Hypothalamus (tissue), 51 donors: ENCODE results near the gene ARFGEF3.
A peak's percentile ranks its signal among the peaks of the same experiment; 100 is the strongest.

Source experiments
- DNase-seq, 51 donors: peaks; one replicate each; lab custom pipeline; 2025; lab: John Stamatoyannopoulos, UW

Gene ARFGEF3

GRCh38 chr6:138296381-138296780 lies 134.6 kb downstream of the ARFGEF3 start:
- DNase-seq, result no peak

- no peak for DNase-seq
Observed at GRCh38 chr6:138296786-138297185, 135.0 kb downstream of the ARFGEF3 start.

- no peak for DNase-seq
Observed at GRCh38 chr6:138297761-138298298, 136.1 kb downstream of the ARFGEF3 start.

GRCh38 chr6:138300469-138300868 lies 138.7 kb downstream of the ARFGEF3 start:
- no peak for DNase-seq

- DNase-seq, result no peak
Observed at GRCh38 chr6:138302554-138302953, 140.8 kb downstream of the ARFGEF3 start.

GRCh38 chr6:138307352-138307751 lies 145.6 kb downstream of the ARFGEF3 start:
- DNase-seq, result no peak

GRCh38 chr6:138307816-138308730 lies 146.3 kb downstream of the ARFGEF3 start:
- peak in 24 of 51 donors; percentile 4 to 56 (median 24) for DNase-seq

- no peak for DNase-seq
Observed at GRCh38 chr6:138308731-138309110, 147.0 kb downstream of the ARFGEF3 start.

- DNase-seq, result no peak
Observed at GRCh38 chr6:138309695-138310094, 148.0 kb downstream of the ARFGEF3 start.

- no peak for DNase-seq
Observed at GRCh38 chr6:138310294-138310693, 148.6 kb downstream of the ARFGEF3 start.

- DNase-seq, result no peak
Observed at GRCh38 chr6:138310821-138311220, 149.1 kb downstream of the ARFGEF3 start.

- no peak for DNase-seq
Observed at GRCh38 chr6:138311268-138311667, 149.5 kb downstream of the ARFGEF3 start.

- DNase-seq, result no peak
Observed at GRCh38 chr6:138318741-138319375, 157.1 kb downstream of the ARFGEF3 start.

GRCh38 chr6:138321934-138322333 lies 160.2 kb downstream of the ARFGEF3 start:
- no peak for DNase-seq

GRCh38 chr6:138323821-138324220 lies 162.1 kb downstream of the ARFGEF3 start:
- DNase-seq, result no peak

- DNase-seq, result no peak
Observed at GRCh38 chr6:138328210-138328609, 166.5 kb downstream of the ARFGEF3 start.

- DNase-seq, result no peak
Observed at GRCh38 chr6:138330763-138331162, 169.0 kb downstream of the ARFGEF3 start.

- no peak for DNase-seq
Observed at GRCh38 chr6:138331444-138331843, 169.7 kb downstream of the ARFGEF3 start.

GRCh38 chr6:138331984-138332383 lies 170.2 kb downstream of the ARFGEF3 start:
- DNase-seq, result no peak

- DNase-seq, result no peak
Observed at GRCh38 chr6:138334000-138334399, 172.3 kb downstream of the ARFGEF3 start.

- DNase-seq, result no peak
Observed at GRCh38 chr6:138334963-138335362, 173.2 kb downstream of the ARFGEF3 start.

- no peak for DNase-seq
Observed at GRCh38 chr6:138336221-138336620, 174.5 kb downstream of the ARFGEF3 start.
